Measurements from ENCODE around the gene AFDN. TPM values are rescaled to one million over a fixed set of nuclear protein-coding genes. Genes with fewer than 3 reads are reported as not detected.

The AFDN gene
- total RNA-seq, 2 experiments from 2014 or later: 12.5 to 13.9 TPM

DNA sequence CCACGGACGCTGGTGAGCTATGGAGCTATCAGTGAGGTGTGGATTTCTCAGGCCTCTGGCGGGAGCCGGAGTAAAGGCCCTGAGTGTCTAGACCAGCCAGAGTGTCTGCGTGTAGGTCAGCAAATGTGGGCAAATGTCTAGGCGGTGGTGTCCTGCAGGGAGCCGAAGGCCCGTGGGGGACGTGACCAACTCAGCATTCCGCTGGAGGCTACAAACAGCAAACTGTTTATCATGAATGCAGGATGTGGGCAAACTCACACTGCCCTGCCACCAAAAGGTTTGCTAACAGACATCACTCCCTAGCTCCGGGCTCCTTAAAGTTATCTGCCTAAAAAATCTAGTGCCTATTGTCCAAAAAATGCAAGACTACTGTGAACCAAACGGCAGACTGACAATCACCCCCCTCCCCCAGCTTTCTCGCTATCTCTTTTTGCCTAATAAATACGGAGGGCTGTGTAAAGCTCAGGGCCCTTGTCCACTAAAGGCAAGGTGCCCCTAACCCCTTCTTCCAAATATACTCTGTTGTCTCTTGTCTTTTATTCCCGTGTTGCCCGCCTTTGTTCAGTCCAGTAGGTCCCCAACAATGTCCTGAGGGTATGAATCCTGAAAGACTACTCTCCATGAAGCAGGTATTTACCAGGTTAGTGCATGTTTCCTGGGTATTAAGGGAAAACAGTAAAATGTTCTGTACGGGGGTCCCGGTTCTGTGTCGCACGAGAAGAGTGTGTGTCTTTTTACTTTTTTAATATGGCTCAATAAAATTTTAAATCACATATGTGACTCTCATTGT is 29.0 kb upstream of the AFDN start:
- intact Hi-C loops (cut with micrococcal nuclease): no loop called here
- CTCF ChIA-PET: interaction anchor here (0.6 kb wide), 1 partner anchor 37 kb away, joined by 3 read pairs; no protein-coding TSS in a partner anchor
- Mint-ChIP-seq H3K4me3 (no peak overlapping the region), H3K9me3 (no peaks in the 10 kb centered on the region), H3K27me3 (ENCODE audit: low read depth) (peaks cover 52% of the 10 kb centered on the region), H3K4me1 (ENCODE audit: low read depth) (peaks cover 9% of the 10 kb centered on the region), H3K36me3 (ENCODE audit: low read depth) (no peaks in the 10 kb centered on the region), H3K27ac (no peak overlapping the region)
- DNase-seq: no peak

DNA sequence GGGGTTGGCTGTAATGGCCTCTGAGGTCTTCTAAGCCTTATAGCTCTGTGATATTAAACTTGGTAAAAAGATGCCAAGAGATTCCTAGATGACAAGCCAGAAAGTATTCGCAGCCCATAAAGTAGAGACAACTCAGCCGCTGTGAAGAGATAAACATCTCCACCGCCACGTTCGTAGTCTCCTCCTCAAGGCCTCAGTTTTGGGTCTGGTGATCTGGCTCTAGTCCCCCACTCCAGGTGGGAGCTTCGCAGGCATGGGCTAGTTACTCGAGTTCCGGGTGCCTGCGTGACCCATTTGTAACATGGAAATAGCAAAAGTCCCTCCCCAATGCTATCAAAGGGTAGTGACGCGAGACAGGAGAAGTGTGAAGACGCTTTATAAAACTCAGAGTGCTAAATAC is 28.3 kb upstream of the AFDN start:
- H3K27ac Mint-ChIP-seq: no peak overlapping the region
- CTCF ChIA-PET: no interaction called here
- H3K4me1 Mint-ChIP-seq (ENCODE audit: low read depth): peaks cover 9% of the 10 kb centered on the region
- no peaks in the 10 kb centered on the region for H3K9me3 Mint-ChIP-seq
- H3K36me3 Mint-ChIP-seq (ENCODE audit: low read depth): no peaks in the 10 kb centered on the region
- H3K4me3 Mint-ChIP-seq: no peak overlapping the region
- intact Hi-C loops (cut with micrococcal nuclease): no loop called here
- peaks cover 54% of the 10 kb centered on the region for H3K27me3 Mint-ChIP-seq (ENCODE audit: low read depth)
- DNase-seq: no peak

DNA sequence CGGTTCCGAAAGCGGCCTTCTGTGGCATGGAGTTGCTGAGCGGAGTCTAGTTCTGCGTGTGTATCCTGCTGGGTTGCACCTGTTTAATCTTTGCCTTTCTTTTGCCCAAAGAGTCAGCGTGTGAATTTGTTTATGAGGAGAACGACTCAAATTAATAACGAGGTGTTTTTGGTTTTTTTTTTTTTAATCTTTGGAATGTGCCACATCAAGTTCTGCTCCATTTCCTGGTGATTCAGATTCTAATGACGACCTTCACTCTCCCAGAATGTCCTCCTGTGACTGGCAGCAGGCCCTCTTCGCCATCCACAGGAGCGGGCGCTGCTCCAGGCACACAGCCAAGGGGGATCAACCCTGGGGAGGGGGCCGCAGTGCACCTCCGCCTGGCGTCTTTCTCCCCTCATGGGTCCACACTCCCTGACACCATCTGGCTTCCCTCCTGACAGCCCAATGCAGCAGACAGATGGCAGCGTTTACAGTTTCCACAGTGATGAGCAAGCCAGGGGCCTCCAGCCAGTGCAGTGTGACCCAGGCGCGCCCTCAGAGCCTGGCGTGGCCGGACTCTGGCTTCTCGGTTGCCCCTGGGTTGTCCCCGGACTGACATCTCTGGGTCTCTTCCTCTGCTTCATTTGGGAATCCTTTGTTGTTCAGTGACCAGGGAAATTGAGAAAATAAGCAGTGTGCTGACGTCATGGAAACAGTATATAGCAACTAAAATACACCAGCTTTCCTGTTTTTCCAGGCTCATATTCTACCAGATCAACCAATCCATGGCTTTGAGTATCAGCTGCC is 27.5 kb upstream of the AFDN start:
- H3K9me3 Mint-ChIP-seq: no peaks in the 10 kb centered on the region
- CTCF ChIA-PET: no interaction called here
- H3K4me3 Mint-ChIP-seq: no peak overlapping the region
- H3K27ac Mint-ChIP-seq: no peak overlapping the region
- peaks cover 53% of the 10 kb centered on the region for H3K27me3 Mint-ChIP-seq (ENCODE audit: low read depth)
- intact Hi-C loops (cut with micrococcal nuclease): no loop called here
- no peak for DNase-seq
- no peaks in the 10 kb centered on the region for H3K36me3 Mint-ChIP-seq (ENCODE audit: low read depth)
- H3K4me1 Mint-ChIP-seq (ENCODE audit: low read depth): peaks cover 9% of the 10 kb centered on the region

DNA sequence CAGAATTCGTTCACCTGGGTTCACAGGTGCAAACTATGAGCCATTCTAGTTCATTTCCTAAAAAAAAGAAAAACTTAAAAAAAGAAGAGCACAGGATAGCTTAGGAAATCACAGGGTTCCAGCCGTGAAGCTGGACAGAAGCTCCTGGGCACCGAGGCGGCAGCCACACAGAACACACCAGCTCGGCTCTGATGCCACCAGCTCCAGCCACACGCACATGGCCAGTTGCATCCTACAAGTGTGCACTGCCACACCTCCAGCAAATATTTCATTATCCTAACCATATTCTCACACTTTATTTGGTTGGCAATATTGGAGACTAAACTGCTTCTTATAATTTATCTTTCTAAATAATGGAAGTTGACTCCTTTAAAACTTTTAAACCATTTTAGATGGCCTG is 26.2 kb upstream of the AFDN start:
- no peak overlapping the region for H3K4me3 Mint-ChIP-seq
- no peaks in the 10 kb centered on the region for H3K9me3 Mint-ChIP-seq
- no peaks in the 10 kb centered on the region for H3K36me3 Mint-ChIP-seq (ENCODE audit: low read depth)
- H3K27ac Mint-ChIP-seq: no peak overlapping the region
- H3K27me3 Mint-ChIP-seq (ENCODE audit: low read depth): peaks cover 52% of the 10 kb centered on the region
- no peak for DNase-seq
- intact Hi-C loops (cut with micrococcal nuclease): no loop called here
- H3K4me1 Mint-ChIP-seq (ENCODE audit: low read depth): peaks cover 5% of the 10 kb centered on the region
- CTCF ChIA-PET: no interaction called here

DNA sequence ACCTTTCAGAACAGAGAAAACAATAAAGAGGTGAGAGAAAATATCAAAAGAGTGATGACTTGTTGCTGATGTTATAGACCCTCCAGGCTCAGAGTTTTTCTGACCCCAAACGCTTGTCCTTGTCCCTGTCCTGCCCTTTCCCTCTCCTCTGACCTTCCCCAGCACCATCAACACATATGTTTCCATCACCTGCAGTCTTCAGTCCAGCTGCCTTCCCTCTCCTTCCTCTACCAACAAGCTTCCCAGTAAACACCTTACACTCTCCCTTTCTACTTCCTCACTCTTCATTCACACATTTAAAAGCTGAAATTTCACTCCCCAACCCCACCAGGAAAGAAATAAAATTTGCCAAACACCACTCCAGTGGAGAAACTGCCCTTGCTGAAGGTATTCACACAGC is 25.4 kb upstream of the AFDN start:
- Mint-ChIP-seq H3K27ac (no peak overlapping the region), H3K4me3 (no peak overlapping the region), H3K9me3 (no peaks in the 10 kb centered on the region), H3K27me3 (ENCODE audit: low read depth) (peaks cover 49% of the 10 kb centered on the region), H3K4me1 (ENCODE audit: low read depth) (peaks cover 2% of the 10 kb centered on the region), H3K36me3 (ENCODE audit: low read depth) (no peaks in the 10 kb centered on the region)
- CTCF ChIA-PET: interaction anchor here (0.7 kb wide), 1 partner anchor 100 kb away, joined by 5 read pairs; no protein-coding TSS in a partner anchor
- intact Hi-C loops (cut with micrococcal nuclease): no loop called here
- no peak for DNase-seq

DNA sequence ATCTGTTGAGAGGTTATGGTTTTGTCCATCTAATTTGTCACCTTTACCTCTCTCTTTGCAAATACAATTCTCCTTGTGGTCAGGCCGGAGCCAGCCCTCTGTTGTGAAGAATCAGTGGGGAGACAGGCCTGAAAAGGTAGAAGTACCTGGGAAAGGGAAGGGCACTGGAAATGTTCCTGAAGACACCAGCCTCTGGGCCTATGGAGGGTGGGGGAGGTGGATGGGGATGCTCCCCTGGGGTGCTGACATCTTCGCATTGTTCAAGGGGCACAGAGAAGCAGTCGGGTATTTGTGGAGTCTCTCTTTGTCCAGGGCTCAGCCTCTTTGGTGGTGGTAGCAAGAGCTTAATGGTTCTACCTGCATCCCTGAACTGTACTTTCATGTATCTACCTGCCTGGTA is 24.4 kb upstream of the AFDN start:
- DNase-seq: no peak
- H3K9me3 Mint-ChIP-seq: no peaks in the 10 kb centered on the region
- intact Hi-C loops (cut with micrococcal nuclease): no loop called here
- H3K4me3 Mint-ChIP-seq: no peak overlapping the region
- no peaks in the 10 kb centered on the region for H3K36me3 Mint-ChIP-seq (ENCODE audit: low read depth)
- CTCF ChIA-PET: no interaction called here
- H3K4me1 Mint-ChIP-seq (ENCODE audit: low read depth): peaks cover 2% of the 10 kb centered on the region
- H3K27me3 Mint-ChIP-seq (ENCODE audit: low read depth): peaks cover 50% of the 10 kb centered on the region
- H3K27ac Mint-ChIP-seq: no peak overlapping the region

DNA sequence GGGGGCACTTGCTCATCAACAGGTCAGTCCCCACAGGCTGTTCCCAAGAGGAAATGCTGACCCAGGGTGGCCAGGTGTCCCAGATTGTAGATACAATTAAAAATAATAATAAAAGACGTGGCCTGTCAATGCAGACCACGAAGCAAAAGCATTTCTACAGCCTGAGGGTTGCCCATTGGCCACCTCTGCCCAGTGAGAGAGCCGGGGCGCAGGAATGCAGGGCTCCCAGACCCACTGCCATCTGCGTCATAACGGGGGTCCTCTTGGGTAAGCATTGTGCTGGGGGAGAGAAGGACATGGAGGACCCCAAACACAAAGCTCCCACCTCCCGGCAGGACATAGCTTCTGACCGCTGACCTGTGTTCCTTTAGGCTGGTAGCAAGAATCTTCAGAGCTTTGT is 22.9 kb upstream of the AFDN start:
- CTCF ChIA-PET: no interaction called here
- Mint-ChIP-seq H3K9me3 (no peaks in the 10 kb centered on the region), H3K27ac (no peak overlapping the region), H3K4me1 (ENCODE audit: low read depth) (no peaks in the 10 kb centered on the region), H3K27me3 (ENCODE audit: low read depth) (peaks cover 41% of the 10 kb centered on the region), H3K36me3 (ENCODE audit: low read depth) (no peaks in the 10 kb centered on the region), H3K4me3 (no peak overlapping the region)
- intact Hi-C loops (cut with micrococcal nuclease): no loop called here
- no peak for DNase-seq

DNA sequence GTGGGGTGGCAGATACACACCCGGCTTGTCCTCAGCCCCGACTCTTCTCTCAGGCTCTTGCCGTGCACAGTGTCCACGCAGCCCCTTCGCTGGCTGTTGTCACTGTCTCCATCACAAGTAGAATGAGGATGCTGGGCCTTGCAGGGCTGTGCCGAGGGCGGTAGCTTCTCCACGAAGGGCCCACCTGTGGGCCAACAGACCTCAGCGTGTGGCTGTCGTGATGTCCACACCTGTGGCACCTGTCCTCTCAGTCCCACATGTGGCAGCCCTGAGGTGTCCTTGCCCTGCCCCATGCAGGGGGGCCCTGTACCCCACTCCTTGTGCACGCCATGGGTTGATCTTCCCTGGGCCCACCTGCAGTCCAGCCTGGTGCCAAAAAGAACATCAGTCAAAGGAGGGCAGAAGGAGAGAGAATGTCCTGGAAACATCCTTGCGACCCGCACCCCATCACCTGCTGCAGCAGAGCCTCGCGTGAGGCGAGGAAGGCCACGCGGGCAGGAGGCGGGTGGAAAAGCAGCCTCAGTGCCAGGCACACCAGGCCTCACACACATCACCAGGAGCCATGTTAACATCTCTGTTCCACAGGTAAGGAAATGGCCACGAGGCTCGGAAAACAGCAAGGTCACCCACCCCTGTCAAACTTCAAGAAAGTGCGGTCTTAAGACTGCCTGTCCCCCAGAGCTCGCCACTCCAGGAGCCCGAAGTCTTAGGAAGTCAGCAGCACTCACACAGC is 22.3 kb upstream of the AFDN start:
- DNase-seq: no peak
- no peak overlapping the region for H3K4me3 Mint-ChIP-seq
- CTCF ChIA-PET: no interaction called here
- no peaks in the 10 kb centered on the region for H3K9me3 Mint-ChIP-seq
- no peaks in the 10 kb centered on the region for H3K4me1 Mint-ChIP-seq (ENCODE audit: low read depth)
- H3K27ac Mint-ChIP-seq: no peak overlapping the region
- intact Hi-C loops (cut with micrococcal nuclease): no loop called here
- H3K27me3 Mint-ChIP-seq (ENCODE audit: low read depth): peaks cover 39% of the 10 kb centered on the region
- no peaks in the 10 kb centered on the region for H3K36me3 Mint-ChIP-seq (ENCODE audit: low read depth)

DNA sequence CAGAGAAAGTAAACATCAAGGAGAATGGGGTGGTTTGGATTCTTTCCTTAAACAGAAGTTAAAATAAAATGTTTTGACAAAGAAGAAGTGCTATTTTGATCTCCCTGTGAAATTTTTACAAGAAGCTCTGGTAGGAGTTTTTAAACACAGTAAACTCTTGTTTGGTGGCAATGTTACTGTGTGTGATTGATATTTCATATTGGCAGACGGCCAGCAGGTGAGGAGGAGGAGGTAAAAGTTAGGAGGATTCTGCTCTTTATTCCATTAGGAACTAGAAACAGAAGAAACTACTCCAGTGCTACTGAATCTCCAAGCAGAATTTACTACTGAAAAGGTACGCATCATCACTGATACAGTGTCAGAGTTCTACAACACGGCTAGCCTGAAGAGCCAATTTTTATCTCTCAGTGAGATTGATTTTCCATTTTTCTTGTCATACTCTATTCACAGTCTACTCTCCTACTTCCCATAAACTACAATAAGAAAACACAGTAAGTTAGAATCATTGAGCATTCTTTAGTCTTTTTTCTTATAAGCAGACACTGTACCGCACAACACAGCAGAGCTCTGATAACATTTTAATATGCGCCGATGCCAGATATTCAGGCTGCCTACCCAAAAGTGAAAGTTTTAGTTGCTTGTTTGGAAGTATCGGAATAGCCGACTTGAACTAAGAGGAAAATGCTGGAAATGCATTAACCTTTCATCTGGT is 21.2 kb upstream of the AFDN start:
- intact Hi-C loops (cut with micrococcal nuclease): no loop called here
- no peaks in the 10 kb centered on the region for H3K4me1 Mint-ChIP-seq (ENCODE audit: low read depth)
- CTCF ChIA-PET: no interaction called here
- no peak overlapping the region for H3K27ac Mint-ChIP-seq
- H3K36me3 Mint-ChIP-seq (ENCODE audit: low read depth): no peaks in the 10 kb centered on the region
- peaks cover 34% of the 10 kb centered on the region for H3K27me3 Mint-ChIP-seq (ENCODE audit: low read depth)
- no peaks in the 10 kb centered on the region for H3K9me3 Mint-ChIP-seq
- DNase-seq: no peak
- no peak overlapping the region for H3K4me3 Mint-ChIP-seq

DNA sequence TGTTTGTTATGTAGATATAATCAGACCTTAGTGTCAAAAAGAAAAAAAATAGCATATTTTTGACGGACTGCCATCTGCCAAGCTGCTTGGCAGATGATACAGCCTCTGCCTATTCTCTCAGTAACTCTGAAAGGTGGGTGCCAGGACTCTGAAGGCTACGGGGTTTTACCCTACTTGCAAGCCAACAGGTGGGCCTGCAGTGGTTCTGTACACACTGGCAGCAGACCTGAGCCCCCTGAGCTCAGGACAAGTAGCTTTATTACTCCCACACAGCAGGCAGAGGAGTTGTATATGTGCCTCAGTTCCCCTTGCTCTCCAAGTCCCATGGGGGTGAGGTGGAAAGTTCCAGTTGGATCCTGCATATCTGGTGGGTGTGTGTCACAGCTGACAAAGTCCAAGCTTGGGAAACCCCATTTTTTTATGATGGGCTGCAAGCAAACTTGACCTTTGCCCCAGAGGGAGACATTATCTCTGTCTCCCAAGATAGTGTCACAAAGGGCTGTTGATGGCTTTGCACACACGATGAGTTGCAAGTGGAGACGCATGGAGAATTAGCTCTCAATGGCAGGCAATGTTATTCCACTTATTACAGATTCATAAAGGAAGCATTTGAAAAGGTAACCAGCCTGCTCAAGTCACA is 20.5 kb upstream of the AFDN start:
- no peak for DNase-seq
- intact Hi-C loops (cut with micrococcal nuclease): no loop called here
- CTCF ChIA-PET: no interaction called here
- Mint-ChIP-seq H3K4me1 (ENCODE audit: low read depth) (no peaks in the 10 kb centered on the region), H3K27me3 (ENCODE audit: low read depth) (peaks cover 39% of the 10 kb centered on the region), H3K9me3 (no peaks in the 10 kb centered on the region), H3K36me3 (ENCODE audit: low read depth) (no peaks in the 10 kb centered on the region), H3K4me3 (no peak overlapping the region), H3K27ac (no peak overlapping the region)

DNA sequence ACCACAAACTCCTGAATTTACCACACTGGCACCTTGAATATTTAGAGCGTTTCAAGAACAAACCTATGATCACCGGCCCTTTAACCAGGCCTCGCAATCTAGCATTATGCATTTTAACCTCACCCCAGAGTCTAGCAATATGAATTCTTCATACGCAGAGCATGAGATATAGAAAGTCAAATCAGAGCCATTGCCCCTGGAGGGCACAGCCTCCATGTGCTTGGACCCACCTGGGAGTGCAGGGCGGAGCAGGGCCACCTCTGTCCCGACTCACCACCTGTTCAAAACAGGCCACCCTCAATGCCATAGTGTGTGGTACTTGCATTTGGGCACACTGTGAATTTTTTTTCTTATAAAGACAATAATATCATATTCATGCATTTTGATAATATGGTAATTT is 19.5 kb upstream of the AFDN start:
- CTCF ChIA-PET: no interaction called here
- Mint-ChIP-seq H3K36me3 (ENCODE audit: low read depth) (no peaks in the 10 kb centered on the region), H3K27ac (no peak overlapping the region), H3K4me1 (ENCODE audit: low read depth) (no peaks in the 10 kb centered on the region), H3K9me3 (no peaks in the 10 kb centered on the region), H3K27me3 (ENCODE audit: low read depth) (peaks cover 41% of the 10 kb centered on the region), H3K4me3 (no peak overlapping the region)
- intact Hi-C loops (cut with micrococcal nuclease): no loop called here
- no peak for DNase-seq

DNA sequence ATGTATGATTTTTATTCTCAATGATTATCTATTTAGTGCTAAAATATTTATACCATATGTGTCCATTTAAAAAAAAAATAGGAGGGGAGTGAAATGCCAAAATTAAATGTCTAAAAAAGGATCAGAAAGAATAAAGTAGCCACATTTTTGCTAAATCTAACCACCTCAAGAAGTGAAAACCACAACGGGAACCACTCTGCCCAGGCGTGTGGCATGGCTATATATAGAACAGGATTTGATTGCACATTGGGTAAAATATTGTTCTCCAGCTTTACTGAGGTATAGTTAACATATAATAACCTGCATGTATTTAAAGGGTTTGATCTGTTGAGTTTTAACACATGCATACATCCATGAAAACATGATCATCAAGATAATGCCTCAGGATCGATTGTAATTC is 19.0 kb upstream of the AFDN start:
- Mint-ChIP-seq H3K36me3 (ENCODE audit: low read depth) (no peaks in the 10 kb centered on the region), H3K27ac (no peak overlapping the region), H3K27me3 (ENCODE audit: low read depth) (peaks cover 36% of the 10 kb centered on the region), H3K4me3 (no peak overlapping the region), H3K9me3 (no peaks in the 10 kb centered on the region), H3K4me1 (ENCODE audit: low read depth) (no peaks in the 10 kb centered on the region)
- no peak for DNase-seq
- intact Hi-C loops (cut with micrococcal nuclease): no loop called here
- CTCF ChIA-PET: no interaction called here

Measured in activated naive CD4-positive, alpha-beta T cell treated with anti-CD3 and anti-CD28 coated beads for 36 hours (primary cell).